Activated gamma-delta T cell treated with anti-CD3 and anti-CD28 coated beads, Interleukin-2, amount 50 U/mL, for 16 hours (primary cell): ENCODE measurements around the gene PDE6D.
"Not testable (repeated sequence)": the region's sequence is repeated elsewhere in the genome, so short reads cannot be mapped to it uniquely, and the experiment has no call there.

Experiments
- DNase-seq: peaks from one replicate; pipeline ENCODE4 v3.0.0-alpha.2; 2020; ENCODE audit warnings: low read depth

Gene PDE6D

DNA sequence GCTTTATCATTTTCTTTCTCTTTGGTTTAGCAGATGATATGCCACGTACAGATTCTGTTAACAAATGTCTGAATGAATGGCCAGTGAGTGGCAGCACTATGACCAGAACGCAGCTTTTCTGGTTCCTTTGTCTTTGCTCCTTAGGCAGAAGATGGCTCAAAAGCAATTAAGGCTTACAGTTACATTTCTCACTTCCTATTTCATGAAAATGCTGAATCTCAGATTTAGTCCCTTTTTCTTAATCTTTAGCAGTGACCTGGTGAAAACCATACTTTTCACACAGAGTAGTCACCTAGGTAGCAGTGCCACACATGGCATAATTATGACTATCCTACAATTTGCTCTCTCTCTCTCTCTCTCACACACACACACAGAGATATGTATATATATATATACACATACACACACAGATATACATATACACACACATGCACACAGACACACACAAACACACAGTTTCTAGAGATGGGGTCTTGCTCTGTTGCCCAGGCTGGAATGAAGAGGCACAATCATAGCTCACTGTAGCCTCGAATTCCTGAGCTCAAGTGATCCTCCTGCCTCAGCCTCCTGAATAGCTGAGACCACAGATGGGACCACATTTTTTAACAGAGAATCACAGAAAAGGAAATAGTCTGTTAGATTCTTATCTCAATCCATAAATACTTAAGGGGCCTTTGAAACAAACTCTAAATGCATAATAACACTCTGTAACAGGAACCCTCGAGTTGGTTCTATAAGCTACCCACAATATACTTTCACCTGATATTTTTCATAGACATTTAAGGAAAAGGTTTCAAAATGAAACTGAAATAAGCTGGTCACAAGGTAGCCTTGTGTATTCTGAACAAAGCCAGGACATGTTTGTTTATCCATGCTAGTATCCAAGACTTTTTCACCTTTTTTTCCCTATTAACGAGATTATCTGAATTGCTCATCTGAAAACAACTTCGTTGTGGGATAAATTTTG is 11.6 kb downstream of the PDE6D start:
- DNase-seq: no peak

DNA sequence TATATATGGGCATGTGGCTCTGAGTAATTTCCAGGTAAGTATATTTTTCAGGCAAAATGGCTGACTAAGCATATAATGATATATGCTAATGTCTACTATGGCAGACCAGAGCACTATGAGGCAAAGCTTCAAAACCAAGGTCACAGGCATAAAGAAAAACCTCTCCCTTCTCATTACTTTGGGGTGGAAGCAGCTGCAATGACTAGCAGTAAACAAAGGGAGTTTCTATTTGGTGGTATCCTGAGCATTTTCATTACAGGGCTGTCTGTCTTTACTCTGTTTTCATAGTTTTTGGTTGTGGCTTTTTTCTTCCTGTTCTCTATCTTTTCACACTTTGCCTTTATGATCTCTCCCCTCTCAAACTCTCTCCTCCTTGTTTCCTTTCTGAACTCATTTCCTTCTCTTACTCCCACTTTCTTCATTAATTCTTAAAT is 15.6 kb downstream of the PDE6D start:
- DNase-seq: no peak

GRCh38 chr2:231764760-231765159 is 16.3 kb downstream of the PDE6D start:
- no peak for DNase-seq

DNA sequence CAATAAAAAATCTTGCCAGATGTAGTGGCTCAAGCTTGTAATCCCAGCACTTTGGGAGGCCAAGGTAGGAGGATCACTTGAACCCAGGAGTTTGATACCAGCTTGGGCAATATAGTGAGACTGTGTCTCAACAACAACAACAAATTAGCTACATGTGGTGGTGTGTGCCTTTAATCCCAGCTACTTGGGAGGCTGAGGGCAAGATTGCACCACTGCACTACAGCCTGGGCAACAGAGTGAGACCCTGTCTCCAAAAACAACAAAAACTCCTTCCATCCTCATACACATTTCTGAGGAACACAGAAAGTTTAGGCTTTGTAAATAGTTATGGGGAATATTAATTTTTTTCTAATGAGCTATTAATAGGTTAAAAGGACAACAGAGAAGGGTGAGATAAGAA is 17.0 kb downstream of the PDE6D start:
- no peak for DNase-seq

- no peak for DNase-seq
Measured at GRCh38 chr2:231761735-231762134, 19.3 kb downstream of the PDE6D start.

- no peak for DNase-seq
Measured at GRCh38 chr2:231752061-231752460, 29.0 kb downstream of the PDE6D start.

GRCh38 chr2:231751042-231751815 is 29.9 kb downstream of the PDE6D start:
- DNase-seq: no peak

DNA sequence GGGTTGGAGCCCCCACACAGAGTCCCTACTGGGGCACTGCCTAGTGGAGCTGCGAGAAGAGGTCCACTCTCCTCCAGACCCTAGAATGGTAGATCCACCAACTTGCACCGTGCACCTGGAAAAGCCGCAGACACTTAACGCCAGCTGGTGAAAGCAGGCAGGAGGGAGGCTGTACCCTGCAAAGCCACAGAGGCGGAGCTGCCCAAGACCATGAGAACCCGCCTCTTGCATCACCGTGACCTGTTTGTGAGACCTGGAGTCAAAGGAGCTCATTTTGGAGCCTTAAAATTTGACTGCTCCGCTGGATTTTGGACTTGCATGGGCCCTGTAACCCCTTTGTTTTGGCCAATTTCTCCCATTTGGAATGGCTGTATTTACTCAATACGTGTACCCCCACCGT is 32.1 kb downstream of the PDE6D start:
- DNase-seq: not testable (repeated sequence)

- not testable (repeated sequence) for DNase-seq
Measured at GRCh38 chr2:231748153-231748896, 32.8 kb downstream of the PDE6D start.

DNA sequence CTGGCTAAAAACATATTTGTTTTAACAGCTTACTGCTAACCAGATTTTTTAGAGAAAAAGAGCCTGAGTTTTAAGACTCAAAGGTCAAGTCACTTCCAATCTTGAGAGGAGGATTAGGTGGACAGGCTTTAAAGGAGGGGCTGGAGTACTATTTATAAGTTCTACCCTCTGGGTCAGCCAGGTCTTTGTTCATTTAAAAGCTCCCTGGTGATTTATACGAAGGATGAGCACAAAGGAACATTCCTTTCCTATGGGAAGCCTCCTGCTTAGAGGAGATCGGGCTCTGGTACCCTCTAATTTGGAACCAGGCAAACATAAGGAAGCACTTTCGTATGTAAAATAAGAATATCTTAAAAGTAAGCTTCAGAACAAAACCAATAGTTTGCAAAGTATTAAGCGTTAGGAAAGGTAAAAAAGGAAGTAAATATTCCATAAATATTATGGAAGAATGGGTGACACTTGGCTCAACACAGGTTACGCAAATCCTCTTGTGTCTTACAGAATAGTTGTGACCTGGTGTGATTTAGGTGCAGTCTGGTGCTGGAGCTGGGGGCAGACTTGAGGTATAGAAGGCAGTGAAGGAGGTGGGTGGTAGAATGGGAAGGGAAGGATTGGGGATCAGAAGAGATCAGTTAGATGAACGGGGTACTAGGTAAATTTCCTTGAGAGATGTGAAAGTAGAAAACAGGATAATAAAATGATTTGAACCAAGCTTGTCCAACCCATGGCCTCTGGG is 35.6 kb downstream of the PDE6D start:
- DNase-seq: no peak

DNA sequence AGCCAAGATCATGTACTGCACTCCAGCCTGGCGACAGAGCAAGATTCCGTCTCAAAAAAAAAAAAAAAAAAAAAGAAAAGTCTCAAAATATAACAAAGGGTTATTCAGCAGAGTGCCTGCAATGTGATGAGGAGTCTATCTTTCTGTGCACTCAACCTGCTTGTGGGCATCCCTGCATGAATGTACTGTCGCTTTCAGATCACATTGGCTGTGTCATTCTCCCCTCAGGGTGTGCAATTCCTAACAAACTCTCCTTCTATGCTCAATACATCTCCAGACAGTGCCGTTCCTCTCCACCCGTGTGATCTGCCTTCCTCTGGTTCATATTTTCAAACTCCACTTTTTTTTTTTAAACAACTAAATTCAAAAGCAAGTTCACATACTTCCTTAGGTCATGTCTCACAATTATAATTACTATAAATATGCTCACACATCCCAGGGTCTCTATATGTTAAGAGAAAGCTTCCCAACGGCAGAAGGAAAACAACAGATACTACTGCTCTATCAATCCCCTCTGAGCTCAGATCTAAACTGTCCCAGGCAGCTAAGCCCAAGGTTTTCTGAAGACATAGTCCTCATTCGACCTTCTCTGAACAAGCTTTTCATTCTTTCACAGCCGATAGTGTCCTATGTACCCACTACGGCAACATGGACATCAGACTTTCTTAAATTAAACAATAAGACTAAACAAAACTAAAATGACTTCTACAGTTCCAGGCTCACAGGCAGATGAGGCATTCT is 37.5 kb downstream of the PDE6D start:
- no peak for DNase-seq

DNA sequence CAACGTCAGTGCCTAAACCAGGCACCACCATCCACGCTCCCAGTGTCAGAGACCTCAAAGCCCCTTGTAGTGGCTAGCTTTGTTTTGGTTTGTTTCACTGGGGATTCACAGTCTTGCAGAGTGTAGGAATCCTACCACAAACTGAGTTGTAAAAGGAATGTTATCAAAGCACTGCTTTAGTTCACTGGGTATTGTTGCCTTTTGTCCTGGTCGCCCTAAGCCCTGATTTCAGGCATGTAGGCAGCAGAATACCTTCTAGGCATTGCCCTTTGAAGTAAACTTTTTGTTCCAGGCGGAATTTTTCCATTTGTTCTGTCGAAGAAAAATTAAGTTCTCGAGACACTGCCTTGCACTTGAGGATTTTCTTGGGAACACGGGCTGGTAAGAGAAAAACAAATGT is 43.3 kb downstream of the PDE6D start:
- no peak for DNase-seq

GRCh38 chr2:231732604-231733003 is 48.5 kb downstream of the PDE6D start:
- no peak for DNase-seq

GRCh38 chr2:231727621-231728020 is 53.5 kb downstream of the PDE6D start:
- DNase-seq: no peak

DNA sequence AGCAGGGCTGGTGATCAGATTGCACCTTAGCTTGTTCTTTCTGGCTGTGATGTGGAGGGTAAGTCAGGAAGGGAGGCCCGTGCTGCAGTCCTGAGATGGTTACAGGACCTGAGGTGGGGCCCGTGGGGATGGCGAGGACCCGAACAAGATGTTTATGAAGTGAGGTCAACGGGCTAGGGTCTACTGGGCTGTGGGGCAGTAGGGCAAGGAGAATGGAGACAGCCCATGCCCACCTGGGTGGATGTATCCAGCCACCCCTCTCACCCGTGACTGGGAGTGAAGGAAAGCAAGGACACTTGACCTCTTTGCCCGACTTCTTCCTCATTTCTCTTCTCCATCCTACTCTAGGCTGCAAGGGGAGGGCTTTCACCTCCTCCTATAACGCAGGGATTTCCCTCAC is 54.8 kb downstream of the PDE6D start:
- DNase-seq: no peak

- no peak for DNase-seq
Measured at GRCh38 chr2:231725476-231725875, 55.6 kb downstream of the PDE6D start.

- no peak for DNase-seq
Measured at GRCh38 chr2:231722721-231723307, 58.3 kb downstream of the PDE6D start.

- DNase-seq: no peak
Measured at GRCh38 chr2:231720987-231721966, 59.8 kb downstream of the PDE6D start.

- DNase-seq: no peak
Measured at GRCh38 chr2:231720292-231720986, 60.6 kb downstream of the PDE6D start.
